Parathyroid adenoma (tissue), 2 donors: ENCODE results near the gene MVB12B.

ENCODE experiments used
- H2AFZ ChIP-seq: fragments of 300-600 bp; sonication (generic); one replicate; pipeline ENCODE4 v1.7.0; 2017; ENCODE audit warnings: antibody characterized with exemption, mild to moderate bottlenecking
- H3K27ac ChIP-seq: fragments of 300-600 bp; sonication (generic); one replicate; pipeline ENCODE4 v1.7.0; 2017
- H3K27me3 ChIP-seq: fragments of 300-600 bp; sonication (generic); one replicate; pipeline ENCODE4 v1.7.0; 2017; ENCODE audit warnings: low read length; ENCODE audit not compliant: control insufficient read depth, insufficient read depth
- H3K36me3 ChIP-seq: fragments of 300-600 bp; sonication (generic); one replicate; pipeline ENCODE4 v1.7.0; 2017; ENCODE audit warnings: low read length; ENCODE audit not compliant: control insufficient read depth, insufficient read depth
- H3K4me1 ChIP-seq: fragments of 300-600 bp; sonication (generic); one replicate; pipeline ENCODE4 v1.7.0; 2017; ENCODE audit warnings: control low read depth
- H3K4me2 ChIP-seq: fragments of 300-600 bp; sonication (generic); one replicate; pipeline ENCODE4 v1.7.0; 2017; ENCODE audit warnings: low read length
- H3K4me3 ChIP-seq: fragments of 300-600 bp; sonication (generic); one replicate; pipeline ENCODE4 v1.7.0; 2017; ENCODE audit warnings: low read depth, low read length
- H3K79me2 ChIP-seq: fragments of 300-600 bp; sonication (generic); one replicate; pipeline ENCODE4 v1.7.0; 2017; ENCODE audit warnings: control low read depth
- H3K9ac ChIP-seq: fragments of 300-600 bp; sonication (generic); one replicate; pipeline ENCODE4 v1.7.0; 2017; ENCODE audit warnings: mild to moderate bottlenecking
- H3K9me3 ChIP-seq: fragments of 300-600 bp; sonication (generic); one replicate; pipeline ENCODE4 v1.7.0; 2017; ENCODE audit warnings: low read length; ENCODE audit not compliant: control insufficient read depth
- TF ChIP-seq, protein P1 (sequence below): fragments of 300-600 bp; sonication (generic); IDR thresholded peaks from one replicate; pipeline ENCODE4 v1.7.0; 2017; ENCODE audit warnings: antibody characterized with exemption, mild to moderate bottlenecking
- donor health status: primary hyperparathyroidism.

Gene MVB12B

GRCh38 chr9:126399789-126400188 is 73.2 kb downstream of the MVB12B start:
- no peak overlapping the region for H2AFZ ChIP-seq
- TF ChIP-seq, protein P1, sequence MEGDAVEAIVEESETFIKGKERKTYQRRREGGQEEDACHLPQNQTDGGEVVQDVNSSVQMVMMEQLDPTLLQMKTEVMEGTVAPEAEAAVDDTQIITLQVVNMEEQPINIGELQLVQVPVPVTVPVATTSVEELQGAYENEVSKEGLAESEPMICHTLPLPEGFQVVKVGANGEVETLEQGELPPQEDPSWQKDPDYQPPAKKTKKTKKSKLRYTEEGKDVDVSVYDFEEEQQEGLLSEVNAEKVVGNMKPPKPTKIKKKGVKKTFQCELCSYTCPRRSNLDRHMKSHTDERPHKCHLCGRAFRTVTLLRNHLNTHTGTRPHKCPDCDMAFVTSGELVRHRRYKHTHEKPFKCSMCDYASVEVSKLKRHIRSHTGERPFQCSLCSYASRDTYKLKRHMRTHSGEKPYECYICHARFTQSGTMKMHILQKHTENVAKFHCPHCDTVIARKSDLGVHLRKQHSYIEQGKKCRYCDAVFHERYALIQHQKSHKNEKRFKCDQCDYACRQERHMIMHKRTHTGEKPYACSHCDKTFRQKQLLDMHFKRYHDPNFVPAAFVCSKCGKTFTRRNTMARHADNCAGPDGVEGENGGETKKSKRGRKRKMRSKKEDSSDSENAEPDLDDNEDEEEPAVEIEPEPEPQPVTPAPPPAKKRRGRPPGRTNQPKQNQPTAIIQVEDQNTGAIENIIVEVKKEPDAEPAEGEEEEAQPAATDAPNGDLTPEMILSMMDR, result no peak
- no peak overlapping the region for H3K4me2 ChIP-seq
- no peaks in the 10 kb centered on the region for H3K9me3 ChIP-seq
- H3K27ac ChIP-seq, result no peak overlapping the region
- no peak overlapping the region for H3K9ac ChIP-seq
- no peaks in the 10 kb centered on the region for H3K4me1 ChIP-seq
- no peaks in the 10 kb centered on the region for H3K36me3 ChIP-seq
- no peaks in the 10 kb centered on the region for H3K79me2 ChIP-seq
- no peak overlapping the region for H3K4me3 ChIP-seq
- H3K27me3 ChIP-seq, result no peaks in the 10 kb centered on the region

DNA sequence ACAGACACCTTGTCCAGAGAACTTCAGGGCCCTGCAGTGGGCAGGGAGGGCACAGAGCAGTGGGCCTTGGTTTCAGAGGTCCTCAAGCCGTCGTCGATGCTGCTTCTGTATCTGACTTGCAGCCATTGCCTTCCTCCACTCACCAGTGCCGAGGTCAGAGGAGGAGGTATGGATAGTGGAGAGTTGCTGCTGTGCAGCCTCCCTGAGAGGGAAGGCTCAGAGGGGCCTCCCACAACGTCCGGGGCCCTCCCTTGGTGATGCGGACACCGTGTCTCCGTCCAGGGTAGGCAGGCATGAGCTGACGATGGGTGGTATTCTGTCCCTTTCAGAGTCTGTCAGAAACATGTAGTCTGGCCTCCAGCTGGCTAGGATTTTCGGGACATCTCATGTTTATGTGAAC is 73.9 kb downstream of the MVB12B start:
- Histone ChIP-seq H3K27ac (no peak overlapping the region), H3K4me2 (no peak overlapping the region), H2AFZ (no peak overlapping the region), H3K4me3 (no peak overlapping the region), H3K36me3 (no peaks in the 10 kb centered on the region), H3K79me2 (no peaks in the 10 kb centered on the region), H3K9me3 (no peaks in the 10 kb centered on the region), H3K4me1 (no peaks in the 10 kb centered on the region), H3K9ac (no peak overlapping the region), H3K27me3 (no peaks in the 10 kb centered on the region)
- TF ChIP-seq, protein P1, result no peak

GRCh38 chr9:126401107-126401506 is 74.5 kb downstream of the MVB12B start:
- H2AFZ ChIP-seq, result no peak overlapping the region
- no peak overlapping the region for H3K9ac ChIP-seq
- H3K4me2 ChIP-seq, result no peak overlapping the region
- H3K79me2 ChIP-seq, result no peaks in the 10 kb centered on the region
- no peak overlapping the region for H3K27ac ChIP-seq
- TF ChIP-seq, protein P1, result no peak
- H3K36me3 ChIP-seq, result no peaks in the 10 kb centered on the region
- no peaks in the 10 kb centered on the region for H3K9me3 ChIP-seq
- H3K27me3 ChIP-seq, result no peaks in the 10 kb centered on the region
- no peak overlapping the region for H3K4me3 ChIP-seq
- no peaks in the 10 kb centered on the region for H3K4me1 ChIP-seq

DNA sequence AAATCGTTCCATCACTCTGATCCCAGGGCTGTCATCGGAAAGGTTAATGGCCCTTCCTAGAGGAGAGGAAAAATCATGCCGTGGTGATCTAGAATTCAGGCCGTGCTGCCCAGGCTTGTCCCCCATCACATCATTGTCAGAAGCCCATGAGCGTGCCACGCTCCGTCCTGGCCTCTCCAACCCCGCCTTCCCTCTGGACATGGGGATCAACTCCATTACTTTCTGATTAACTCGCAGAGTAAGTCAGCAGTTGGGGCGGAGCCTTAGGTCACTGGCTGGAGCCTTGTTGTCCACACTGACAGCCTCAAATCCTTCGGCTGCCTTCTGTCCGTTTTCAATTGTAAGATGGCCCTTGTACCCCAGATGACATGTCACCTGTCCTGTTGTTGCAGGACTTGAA is 75.0 kb downstream of the MVB12B start:
- H3K4me3 ChIP-seq, result no peak overlapping the region
- H3K79me2 ChIP-seq, result no peaks in the 10 kb centered on the region
- TF ChIP-seq, protein P1, result no peak
- no peak overlapping the region for H3K27ac ChIP-seq
- H3K4me1 ChIP-seq, result no peaks in the 10 kb centered on the region
- H3K4me2 ChIP-seq, result no peak overlapping the region
- H3K9ac ChIP-seq, result no peak overlapping the region
- H3K9me3 ChIP-seq, result no peaks in the 10 kb centered on the region
- H2AFZ ChIP-seq, result no peak overlapping the region
- no peaks in the 10 kb centered on the region for H3K36me3 ChIP-seq
- H3K27me3 ChIP-seq, result no peaks in the 10 kb centered on the region

DNA sequence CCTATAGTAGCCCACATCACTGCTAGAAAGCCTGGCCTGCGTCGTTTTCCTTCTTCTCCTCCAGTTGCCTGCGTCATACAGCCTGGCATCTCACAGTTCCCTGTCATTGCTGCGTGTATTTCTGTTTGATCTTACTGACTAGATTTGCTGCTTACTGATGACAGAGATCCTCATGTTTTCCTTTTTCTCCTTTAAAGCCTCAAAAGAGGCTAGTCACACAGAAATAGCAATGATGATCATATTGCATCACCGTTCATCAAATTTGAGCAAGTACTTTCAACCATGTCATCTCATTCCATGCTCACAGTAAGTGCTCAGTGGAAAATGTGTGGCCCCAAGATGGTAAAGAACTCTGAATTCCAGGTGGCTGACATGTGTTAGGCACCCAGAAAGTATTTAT is 76.8 kb downstream of the MVB12B start:
- no peaks in the 10 kb centered on the region for H3K79me2 ChIP-seq
- H3K36me3 ChIP-seq, result no peaks in the 10 kb centered on the region
- H2AFZ ChIP-seq, result no peak overlapping the region
- H3K9me3 ChIP-seq, result no peaks in the 10 kb centered on the region
- H3K4me2 ChIP-seq, result no peak overlapping the region
- H3K4me1 ChIP-seq, result no peaks in the 10 kb centered on the region
- H3K9ac ChIP-seq, result no peak overlapping the region
- no peaks in the 10 kb centered on the region for H3K27me3 ChIP-seq
- H3K27ac ChIP-seq, result no peak overlapping the region
- TF ChIP-seq, protein P1, result no peak
- no peak overlapping the region for H3K4me3 ChIP-seq
